Measurements from ENCODE around the gene NOS3. TPM values are rescaled to one million over a fixed set of nuclear protein-coding genes. Genes with fewer than 3 reads are reported as not detected.

NOS3 gene
- polyA plus RNA-seq, 1 of the 3 experiments (the other 2 are of a cell fraction): 0.41 TPM

GRCh38 chr7:150953061-150953997 is 37.5 kb upstream of the NOS3 start:
- Histone ChIP-seq H3K4me1 (ENCODE audit: control insufficient read depth in 1 of 2, insufficient read depth in 2 of 2, low read depth in 1 of 2, low read length in 1 of 2) (peaks cover 0 to 90% of the 10 kb centered on the region in 2 experiments; a peak in 2 of 4 replicates), H3K4me3 (ENCODE audit: low read depth in 2 of 2, low read length in 1 of 2) (peak overlapping the region in 1 of 2 experiments; percentile 23; a peak in 1 of 4 replicates), H3K79me2 (ENCODE audit: insufficient read depth) (no peaks in the 10 kb centered on the region), H3K9ac (no peak overlapping the region), H3K36me3 (replicated peaks in 1 of 2; ENCODE audit: control insufficient read depth in 1 of 2, insufficient read depth in 2 of 2, low read length in 1 of 2) (no peaks in the 10 kb centered on the region), H4K20me1 (ENCODE audit: insufficient read depth) (no peaks in the 10 kb centered on the region), H3K9me3 (no peaks in the 10 kb centered on the region), H2AFZ (ENCODE audit: low read depth) (no peak overlapping the region), H3K27me3 (ENCODE audit: insufficient read depth) (peaks cover 15% of the 10 kb centered on the region; the same call in 1 of the 2 replicates), H3K4me2 (no peak overlapping the region), H3K27ac (ENCODE audit: low read depth in 2 of 2, low read length in 1 of 2) (peak overlapping the region in 1 of 2 experiments; percentile 94; a peak in 2 of 4 replicates), H3F3A (replicated peaks; ENCODE audit: insufficient read depth) (no peaks in the 10 kb centered on the region), H3K9me2 (no peaks in the 10 kb centered on the region)
- 76% methylated on average over 11 of the region's 17 CpGs for WGBS (ENCODE audit: low lambda C conversion rate)
- TF ChIP-seq RCOR1 (IDR thresholded peaks at IDR 0.05; ENCODE audit: low read length): no peak
- no peak for TF ChIP-seq NRF1 (IDR thresholded peaks at IDR 0.05; ENCODE audit: low read depth, low read length)
- no peak for TF ChIP-seq MAX (IDR thresholded peaks at IDR 0.05; ENCODE audit: low read depth)
- no peak for TF ChIP-seq ZBTB33 (IDR thresholded peaks at IDR 0.05; ENCODE audit: borderline replicate concordance, low read depth)
- TF ChIP-seq NFIC (IDR thresholded peaks at IDR 0.05; ENCODE audit: borderline replicate concordance): no peak
- TF ChIP-seq YY1 (IDR thresholded peaks at IDR 0.05; ENCODE audit: low read depth): no peak
- TF ChIP-seq JUND (IDR thresholded peaks at IDR 0.05): no peak
- TF ChIP-seq RAD21 (IDR thresholded peaks at IDR 0.05; ENCODE audit: low read length): no peak
- TF ChIP-seq EP300 (IDR thresholded peaks at IDR 0.05; ENCODE audit: borderline replicate concordance in 1 of 2, low read depth in 1 of 2, low read length in 1 of 2): no peak
- no peak for TF ChIP-seq FOSL2 (IDR thresholded peaks at IDR 0.05; ENCODE audit: borderline replicate concordance, low read depth)
- TF ChIP-seq TEAD4 (IDR thresholded peaks at IDR 0.05; ENCODE audit: borderline replicate concordance, insufficient read depth): no peak
- no peak for TF ChIP-seq USF2 (IDR thresholded peaks at IDR 0.05; ENCODE audit: borderline replicate concordance, low read depth, low read length)
- TF ChIP-seq SIN3A (IDR thresholded peaks at IDR 0.05; ENCODE audit: borderline replicate concordance, low read depth, low read length): no peak
- no peak for TF ChIP-seq SMC3 (IDR thresholded peaks at IDR 0.05; ENCODE audit: low read depth, low read length)
- TF ChIP-seq MXI1 (IDR thresholded peaks at IDR 0.05; ENCODE audit: low read depth, low read length): no peak
- no peak for TF ChIP-seq CTCF (IDR thresholded peaks at IDR 0.05)
- TF ChIP-seq REST (IDR thresholded peaks at IDR 0.05; ENCODE audit: low read depth, low read length): no peak
- TF ChIP-seq GATA2 (CRISPR knock-in tag; IDR thresholded peaks at IDR 0.05): no peak
- no peak for DNase-seq
- CTCF ChIA-PET: interaction anchor here (0.7 to 27.1 kb wide), 17 partner anchors 8 to 176 kb away, joined by 3 to 761 read pairs (median 12); partner anchors contain the start of gene NOS3
- POLR2A ChIA-PET: interaction anchor here (1.5 to 3.2 kb wide), 4 partner anchors 7 to 166 kb away, joined by 5 to 19 read pairs (median 11); no protein-coding TSS in a partner anchor
